Head of caudate nucleus (tissue), 42 donors: ENCODE measurements around the gene TSHB.

Source experiments
- DNase-seq, 42 donors: peaks; one replicate each; pipeline versions ENCODE4 v3.0.0 to v3.0.0-alpha.2; 2020 to 2021; ENCODE audit warnings: mixed read lengths in 7 of 42
- intact Hi-C: fragments of 100-400 bp; cut with DNase I; formaldehyde crosslinking; loops from one replicate; pipeline ENCODE4 v1.15.0; 2022

TSHB gene

GRCh38 chr1:115056395-115056798 is 26.8 kb downstream of the TSHB start:
- intact Hi-C loops = no loop called here
- DNase-seq = no peak

- intact Hi-C loops = no loop called here
- DNase-seq = no peak
These were observed 28.1 kb downstream of the TSHB start for GRCh38 chr1:115057661-115058254.

- intact Hi-C loops = no loop called here
- no peak for DNase-seq
These were observed 29.7 kb downstream of the TSHB start for GRCh38 chr1:115059316-115059715.

- no peak for DNase-seq
- intact Hi-C loops = no loop called here
These were observed 30.9 kb downstream of the TSHB start for GRCh38 chr1:115060501-115060900.

- no peak for DNase-seq
- intact Hi-C loops = no loop called here
These were observed 32.9 kb downstream of the TSHB start for GRCh38 chr1:115062542-115063004.

- intact Hi-C loops = no loop called here
- no peak for DNase-seq
These were observed 33.7 kb downstream of the TSHB start for GRCh38 chr1:115063228-115063901.

GRCh38 chr1:115064461-115064860 is 34.8 kb downstream of the TSHB start:
- intact Hi-C loops = no loop called here
- DNase-seq = no peak

- intact Hi-C loops = no loop called here
- no peak for DNase-seq
These were observed 35.4 kb downstream of the TSHB start for GRCh38 chr1:115065021-115065420.

GRCh38 chr1:115067161-115067859 is 37.7 kb downstream of the TSHB start:
- intact Hi-C loops = no loop called here
- DNase-seq = no peak

GRCh38 chr1:115068826-115069585 is 39.4 kb downstream of the TSHB start:
- intact Hi-C loops = no loop called here
- no peak for DNase-seq

- no peak for DNase-seq
- intact Hi-C loops = no loop called here
These were observed 40.2 kb downstream of the TSHB start for GRCh38 chr1:115069659-115070308.

- intact Hi-C loops = no loop called here
- no peak for DNase-seq
These were observed 41.5 kb downstream of the TSHB start for GRCh38 chr1:115071012-115071664.

- DNase-seq = no peak
- intact Hi-C loops = no loop called here
These were observed 43.9 kb downstream of the TSHB start for GRCh38 chr1:115073298-115074087.

- intact Hi-C loops = no loop called here
- no peak for DNase-seq
These were observed 45.4 kb downstream of the TSHB start for GRCh38 chr1:115074839-115075534.

- intact Hi-C loops = no loop called here
- DNase-seq = no peak
These were observed 46.8 kb downstream of the TSHB start for GRCh38 chr1:115076384-115076915.

GRCh38 chr1:115077286-115077983 is 47.8 kb downstream of the TSHB start:
- intact Hi-C loops = no loop called here
- no peak for DNase-seq

GRCh38 chr1:115077984-115078330 is 48.3 kb downstream of the TSHB start:
- intact Hi-C loops = no loop called here
- DNase-seq = peak in 13 of 42 donors; percentile 32 to 73 (median 49)
